Measurements from ENCODE around the gene RUNX2.

Gene RUNX2

DNA sequence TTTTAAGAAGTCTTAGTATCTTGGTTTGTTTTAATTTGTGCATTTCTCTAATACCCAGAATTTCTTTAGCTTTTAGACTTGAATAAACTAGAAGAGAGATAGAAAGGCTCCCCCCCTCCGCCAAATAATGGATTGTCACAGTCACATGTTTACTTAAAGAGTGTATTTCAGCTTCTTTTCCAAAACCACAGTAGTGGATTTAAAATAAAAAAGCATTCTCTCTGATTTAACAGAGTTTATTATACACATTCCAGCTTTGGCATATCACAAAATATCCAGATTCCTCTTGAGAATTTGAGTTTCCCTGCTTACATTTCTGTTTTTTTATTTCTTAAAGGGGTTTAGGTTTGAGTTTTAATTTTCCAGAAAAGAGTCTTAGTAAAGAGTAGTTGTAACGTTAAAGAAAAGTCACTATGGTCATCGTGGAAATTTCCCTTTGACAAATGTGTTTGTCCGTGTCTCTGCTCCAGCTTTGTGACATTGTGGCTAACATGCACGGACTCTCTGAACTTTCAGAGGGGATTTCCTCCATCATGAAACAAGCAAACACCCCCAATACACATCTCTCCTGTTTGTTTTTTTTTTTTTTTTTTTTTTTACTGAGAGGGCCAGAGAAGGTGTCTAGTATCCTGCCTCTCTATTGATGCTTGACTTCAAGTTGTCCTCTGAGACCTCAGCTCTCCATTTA, 163.1 kb downstream of the RUNX2 start:
- no peak for DNase-seq

DNA sequence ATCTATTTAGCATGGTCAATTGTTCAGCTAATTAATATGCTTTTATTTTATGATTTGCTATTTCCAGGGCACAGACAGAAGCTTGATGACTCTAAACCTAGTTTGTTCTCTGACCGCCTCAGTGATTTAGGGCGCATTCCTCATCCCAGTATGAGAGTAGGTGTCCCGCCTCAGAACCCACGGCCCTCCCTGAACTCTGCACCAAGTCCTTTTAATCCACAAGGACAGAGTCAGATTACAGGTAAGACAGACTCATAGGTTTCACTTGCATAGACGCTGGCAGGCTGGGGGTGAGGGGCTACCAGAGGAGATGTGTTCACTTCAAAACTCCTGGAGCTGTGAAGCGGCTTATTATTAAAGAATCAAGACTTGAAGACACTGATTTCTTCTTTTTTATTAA, 163.7 kb downstream of the RUNX2 start:
- no peak for DNase-seq

DNA sequence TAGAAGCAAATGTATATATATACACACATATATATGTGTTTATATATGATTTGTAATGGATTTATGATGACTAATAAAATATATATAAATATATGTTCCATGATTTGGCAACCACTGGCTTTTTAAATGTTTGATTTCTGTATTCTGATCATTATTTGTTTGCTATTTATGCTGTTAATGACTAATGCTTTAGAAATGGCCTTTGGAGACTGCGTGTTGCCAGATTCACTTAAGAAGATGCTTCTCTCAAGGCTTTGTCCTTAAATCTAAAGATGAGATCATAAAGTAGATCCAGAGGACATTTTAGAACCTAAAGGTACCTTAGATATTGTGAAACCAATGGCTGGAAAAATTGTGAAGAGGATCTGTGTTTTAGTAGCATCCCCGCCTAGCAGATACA, 165.6 kb downstream of the RUNX2 start:
- DNase-seq = no peak

DNA sequence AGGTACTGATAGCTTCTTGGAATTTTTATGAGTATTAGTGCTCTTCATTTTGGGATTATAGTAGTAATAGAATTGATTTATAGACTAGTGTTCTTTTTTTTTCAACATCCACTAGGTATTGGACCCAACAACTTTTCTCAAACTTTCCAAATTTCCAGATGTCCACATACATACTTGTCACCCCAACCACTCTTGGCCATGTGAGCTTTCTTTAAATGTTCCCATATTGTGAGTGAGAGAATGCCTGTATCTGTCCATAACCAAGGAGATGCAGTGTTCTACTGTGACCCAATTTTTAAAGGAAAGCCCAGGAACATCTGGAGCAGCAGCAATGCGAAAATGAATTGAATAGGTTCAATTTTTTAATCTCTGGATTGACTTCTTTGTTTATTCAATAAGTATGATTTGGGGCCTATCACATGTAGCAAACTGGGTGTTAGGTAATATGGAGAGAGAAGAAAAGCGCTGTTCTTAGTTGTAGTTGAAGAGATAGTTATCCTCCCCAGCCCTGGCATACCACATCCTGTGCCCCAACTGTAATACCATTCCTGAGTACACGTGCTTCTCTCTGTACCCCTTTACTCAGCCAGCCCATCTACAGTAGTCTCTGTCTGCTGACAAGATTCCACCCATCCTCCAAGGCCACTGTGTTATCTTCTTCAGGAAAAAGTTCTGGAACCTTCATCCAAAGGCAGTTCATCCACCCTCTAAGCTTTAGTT, 166.4 kb downstream of the RUNX2 start:
- no peak for DNase-seq

DNA sequence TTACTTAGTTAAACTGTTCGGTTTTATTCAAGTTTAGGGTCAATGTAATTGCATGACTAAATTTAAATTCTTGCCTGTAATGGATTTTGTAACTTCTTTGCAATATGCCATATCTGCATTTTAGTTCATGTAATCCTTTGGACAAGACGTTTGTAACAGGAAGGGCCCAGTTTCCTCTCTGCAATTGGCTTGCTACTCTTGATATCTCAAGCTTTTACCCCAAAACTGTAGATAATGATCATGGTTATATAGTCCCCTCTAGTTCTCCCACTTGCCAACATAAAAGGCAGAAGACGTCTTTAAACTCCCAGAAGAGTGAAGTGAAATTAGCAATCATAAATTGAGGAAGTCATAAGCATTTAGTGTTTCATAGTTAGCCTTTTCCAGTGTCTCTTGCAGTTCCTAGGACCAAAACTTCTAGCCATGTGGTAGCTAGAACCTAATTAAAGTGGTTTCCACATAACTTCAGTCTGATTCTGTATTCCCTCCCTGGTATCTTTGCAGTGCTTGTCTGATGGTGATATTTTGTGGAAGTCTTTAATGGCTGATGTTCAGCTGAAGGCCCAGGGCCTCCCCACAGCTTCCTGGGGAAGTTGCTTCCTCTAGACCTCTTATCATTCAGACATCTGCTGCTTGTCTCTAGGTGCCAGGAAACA, 167.4 kb downstream of the RUNX2 start:
- no peak for DNase-seq

DNA sequence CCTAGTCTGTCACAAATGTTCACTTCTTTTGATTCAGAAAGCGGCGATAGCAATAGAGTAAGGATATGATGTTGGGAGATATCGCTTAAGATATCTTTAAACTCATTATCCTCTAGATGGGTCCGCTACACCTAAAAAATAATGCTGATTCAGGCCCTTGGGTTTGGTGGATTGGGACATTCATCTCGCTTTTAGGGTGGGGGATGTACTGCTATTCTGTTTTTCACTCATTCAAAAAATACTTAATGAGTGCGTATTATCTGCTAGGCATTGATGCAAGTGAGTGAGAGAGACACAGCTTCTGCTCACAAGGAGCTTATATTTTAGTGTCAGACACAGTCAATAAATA, 167.9 kb downstream of the RUNX2 start:
- no peak for DNase-seq

DNA sequence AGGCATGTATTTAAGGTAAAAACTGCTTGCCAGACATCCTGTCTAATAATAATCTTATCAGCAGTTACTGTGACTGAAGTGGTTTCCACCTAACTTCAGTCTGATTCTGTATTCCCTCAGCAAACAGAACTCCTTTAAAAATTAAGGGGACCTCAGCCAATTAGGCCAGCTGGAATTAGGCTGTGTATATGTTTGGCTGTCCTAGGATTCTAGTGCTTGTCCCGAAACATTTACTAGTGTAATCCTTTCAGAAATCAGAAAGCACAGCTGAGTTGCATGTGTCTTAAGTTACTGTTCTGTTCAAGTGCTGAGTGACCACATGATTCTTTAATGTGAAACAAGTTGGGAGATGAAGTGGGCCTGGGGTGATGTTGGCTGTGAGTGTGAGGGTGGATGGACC, 170.5 kb downstream of the RUNX2 start:
- DNase-seq = no peak

DNA sequence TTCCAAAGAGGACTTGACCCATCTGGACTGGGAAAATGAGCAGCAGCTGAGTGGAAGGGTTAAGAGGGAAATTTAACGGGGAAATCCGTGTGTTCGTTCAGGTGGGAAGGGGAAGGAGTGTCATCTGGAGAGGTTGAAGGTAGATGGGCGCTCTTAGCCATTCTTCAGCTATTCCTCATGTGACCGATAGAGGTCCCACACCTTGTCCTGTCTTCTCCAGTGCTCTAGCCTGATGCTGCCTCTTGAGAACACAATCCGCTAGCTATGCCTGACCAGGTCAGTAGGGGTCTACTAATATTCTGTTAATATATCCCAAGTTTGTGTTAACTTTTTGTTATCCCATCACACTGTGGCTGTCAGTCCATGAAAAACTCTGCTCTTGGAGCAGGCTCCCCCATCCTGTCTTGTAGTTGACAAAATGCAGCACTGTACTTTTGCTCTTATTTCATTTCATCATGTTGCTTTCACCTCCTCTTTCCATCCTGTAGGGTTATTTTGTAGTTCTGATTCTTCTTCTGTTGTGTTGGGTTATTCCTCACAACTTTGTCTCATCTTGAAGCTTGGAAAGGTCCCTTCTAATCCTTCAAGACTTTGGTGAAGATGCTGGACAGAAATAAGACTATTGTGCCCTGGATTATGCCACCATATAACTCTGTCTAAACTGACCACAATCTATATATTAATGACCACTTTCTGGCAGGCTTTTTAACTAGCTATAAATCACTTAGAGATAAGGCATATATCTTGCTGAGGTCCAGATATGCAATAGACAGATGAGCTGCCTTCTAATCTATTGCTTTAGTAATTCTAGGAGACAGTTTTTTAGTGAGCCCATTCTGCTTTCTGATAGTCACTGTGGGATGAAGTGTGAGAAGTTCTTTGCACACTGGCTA, 173.0 kb downstream of the RUNX2 start:
- no peak for DNase-seq

DNA sequence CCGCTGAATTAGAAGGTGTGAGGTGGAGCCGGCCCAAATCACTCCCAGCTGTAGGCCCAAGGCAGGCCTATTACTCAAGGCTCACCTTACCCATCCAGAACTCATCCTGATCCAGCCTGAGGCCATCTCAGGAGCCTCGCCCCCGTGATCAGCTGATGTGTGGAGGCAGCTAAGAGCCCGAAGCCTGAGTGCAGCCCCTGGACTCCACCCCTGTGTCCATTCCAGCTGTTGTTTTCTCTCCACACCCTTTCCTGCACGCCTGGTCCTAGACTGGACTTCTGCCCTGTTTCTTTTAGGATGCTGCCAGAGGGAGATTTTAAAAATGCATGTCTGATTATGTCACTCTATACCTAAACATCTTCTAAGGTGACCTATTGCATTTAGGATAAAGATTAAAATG, 174.3 kb downstream of the RUNX2 start:
- no peak for DNase-seq

DNA sequence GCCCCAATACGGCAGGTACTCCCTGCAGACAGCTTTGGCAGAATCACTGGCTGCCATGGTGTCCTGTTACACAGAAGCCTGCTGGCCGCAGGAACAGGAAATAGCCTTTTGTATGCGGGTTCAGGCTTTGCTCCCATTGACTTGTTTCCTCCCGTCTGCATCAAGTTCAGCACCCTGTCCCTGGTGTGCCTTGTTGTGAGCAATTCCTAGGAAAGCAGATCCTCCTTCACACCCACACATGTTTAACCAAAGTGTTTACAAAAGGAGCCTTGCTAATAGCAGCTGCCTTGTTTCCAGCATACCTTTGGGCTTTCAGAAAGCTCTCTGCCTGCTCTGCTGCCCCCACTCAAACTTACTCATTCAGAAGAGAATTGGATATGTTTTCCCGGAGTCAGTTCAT, 176.8 kb downstream of the RUNX2 start:
- no peak for DNase-seq

DNA sequence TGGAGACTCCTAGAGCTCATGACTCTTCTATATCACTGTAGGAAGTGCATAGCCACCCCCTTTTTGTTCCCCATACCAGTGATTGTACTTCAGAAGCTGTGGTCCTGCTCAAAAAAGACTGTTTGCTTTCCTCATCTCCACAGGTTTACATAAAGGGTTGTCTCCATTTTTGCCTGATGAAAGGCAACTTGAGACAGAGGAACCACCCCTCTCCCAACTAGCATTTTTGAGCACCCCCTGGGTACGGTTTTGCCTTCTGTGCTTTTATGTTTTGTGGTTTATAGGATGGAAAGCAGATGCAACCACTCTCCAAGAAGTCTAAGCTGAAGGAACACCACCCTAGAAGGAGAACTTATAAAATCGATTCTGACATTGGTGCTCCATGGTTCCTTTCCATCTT, 177.3 kb downstream of the RUNX2 start:
- DNase-seq = no peak

DNA sequence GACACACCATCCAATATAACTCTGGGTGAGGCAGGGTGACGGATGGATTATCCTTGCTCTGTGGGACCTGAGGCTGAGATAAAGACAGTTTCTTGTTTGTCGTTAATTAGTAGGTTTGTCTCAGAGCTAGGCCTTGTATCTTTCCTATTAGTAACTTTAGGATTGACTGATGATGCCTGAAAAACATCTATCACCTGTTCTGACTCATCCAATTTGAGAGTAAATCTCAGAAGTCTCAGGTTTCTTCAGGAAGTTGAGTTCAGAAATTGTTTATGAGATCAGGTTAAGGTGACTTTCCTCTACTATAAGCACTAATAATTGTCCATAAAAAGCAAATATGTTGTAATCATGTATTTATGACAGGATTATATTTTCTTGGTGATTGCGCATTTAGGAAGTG, 179.1 kb downstream of the RUNX2 start:
- no peak for DNase-seq

DNA sequence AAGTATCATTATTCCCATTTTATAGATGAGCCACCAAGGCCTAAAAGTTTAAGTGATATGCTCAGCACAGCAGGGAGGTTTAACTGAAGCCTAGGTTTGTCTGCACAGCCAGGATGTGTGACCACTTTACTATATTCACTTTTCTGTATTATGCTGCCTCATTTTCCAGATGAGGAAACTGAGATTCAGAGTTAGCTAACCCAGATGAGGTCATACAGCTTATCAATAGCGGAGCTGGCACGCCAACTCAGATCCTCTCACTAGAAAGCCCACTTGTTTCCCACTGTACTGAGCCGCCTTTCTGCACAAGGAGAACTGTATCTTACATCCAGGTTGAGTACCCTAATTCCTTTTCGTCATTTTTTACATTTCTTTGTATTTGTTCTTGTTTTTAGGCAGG, 181.3 kb downstream of the RUNX2 start:
- no peak for DNase-seq

DNA sequence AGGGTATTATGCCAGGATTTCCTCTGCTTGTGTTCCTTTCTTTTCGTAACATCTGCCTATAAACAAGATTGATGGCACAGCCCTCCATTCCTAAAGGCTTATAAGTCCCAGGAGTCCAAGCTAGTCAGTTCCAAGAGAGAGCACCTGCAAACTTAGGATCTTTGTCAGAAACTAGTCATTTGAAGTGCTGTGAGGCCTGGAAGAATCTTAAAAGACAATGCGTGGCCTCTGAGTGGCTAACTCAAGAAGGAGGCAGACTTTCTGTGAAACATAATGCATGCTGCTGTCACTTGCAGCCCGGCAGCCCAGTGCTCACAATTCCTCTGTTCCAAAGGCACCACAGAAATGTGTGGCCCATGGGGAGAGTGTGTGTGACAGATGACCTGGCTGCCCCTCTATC, 184.6 kb downstream of the RUNX2 start:
- no peak for DNase-seq

DNA sequence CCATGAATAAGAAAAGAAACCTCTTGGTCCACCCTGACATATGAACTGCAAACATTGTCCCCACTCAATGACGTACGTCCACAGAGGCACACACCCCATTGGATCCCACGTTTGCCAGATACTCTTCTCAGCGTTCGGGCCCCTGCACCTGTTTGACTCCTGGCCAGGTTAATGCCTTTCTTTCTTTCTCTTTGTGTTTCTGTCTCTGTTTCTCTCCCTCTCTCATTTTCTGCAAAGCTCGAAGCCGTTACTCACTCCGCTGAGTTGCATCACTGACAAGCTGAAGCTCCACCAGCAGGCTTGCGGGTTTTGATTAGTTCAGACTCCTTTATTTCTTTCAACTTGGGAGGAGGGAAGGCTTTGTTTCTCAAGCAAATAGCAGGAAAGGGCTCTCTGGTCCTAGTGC, 185.1 kb downstream of the RUNX2 start:
- no peak for DNase-seq

DNA sequence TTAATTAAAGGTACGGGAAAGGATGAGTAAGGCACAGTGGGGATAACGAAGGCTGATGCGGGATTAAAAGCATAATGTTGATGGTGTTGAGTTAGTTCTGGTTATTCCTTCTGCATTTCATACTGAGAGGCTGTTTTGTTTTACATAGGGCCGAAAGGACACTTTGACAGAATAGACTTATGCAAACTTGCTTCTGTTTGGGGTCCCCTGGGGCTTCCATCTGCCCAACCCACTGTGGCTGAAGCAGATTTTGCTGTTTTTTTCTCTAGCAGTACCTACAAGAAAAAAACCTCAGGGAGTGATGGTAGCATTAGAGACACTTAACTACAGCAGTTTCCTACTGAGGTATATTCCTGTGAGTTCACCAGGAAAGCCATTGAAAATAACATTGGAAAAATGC, 185.7 kb downstream of the RUNX2 start:
- no peak for DNase-seq

DNA sequence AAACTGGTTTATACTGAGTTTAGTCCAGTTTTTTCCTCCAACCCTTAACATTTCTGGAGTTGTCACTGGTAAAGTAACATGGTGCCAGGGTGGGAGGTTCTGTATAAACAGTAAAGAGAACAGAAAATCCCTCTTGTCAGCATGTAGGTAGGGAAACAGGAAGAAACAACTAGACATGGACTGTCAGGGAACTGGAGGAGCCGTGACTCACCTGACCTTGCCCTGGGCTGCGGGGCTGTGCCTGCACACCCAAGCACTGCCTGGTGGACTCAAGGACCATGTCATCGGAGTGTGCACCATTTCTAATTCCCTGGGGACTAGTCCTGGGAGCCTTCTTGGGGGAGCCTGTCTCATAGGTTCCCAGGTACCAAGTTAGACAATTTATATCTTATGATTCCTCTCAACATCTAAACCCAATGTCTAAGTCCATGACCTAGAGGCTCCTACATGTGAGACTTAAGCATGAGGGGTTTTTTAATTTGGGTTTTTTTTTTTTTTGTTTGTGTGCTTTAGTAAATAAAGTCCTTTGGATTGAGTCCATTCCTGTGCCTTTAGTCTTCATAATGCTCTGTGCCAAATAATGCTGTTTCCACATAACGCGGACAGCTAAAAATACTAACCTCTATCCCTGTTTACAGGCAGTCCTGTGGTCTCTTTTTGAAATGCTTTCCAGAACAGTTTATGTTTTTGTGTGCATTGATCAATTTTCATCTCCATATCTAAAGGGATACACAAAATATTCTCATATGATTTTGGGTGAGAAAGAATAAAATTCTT, 186.5 kb downstream of the RUNX2 start:
- DNase-seq = no peak

DNA sequence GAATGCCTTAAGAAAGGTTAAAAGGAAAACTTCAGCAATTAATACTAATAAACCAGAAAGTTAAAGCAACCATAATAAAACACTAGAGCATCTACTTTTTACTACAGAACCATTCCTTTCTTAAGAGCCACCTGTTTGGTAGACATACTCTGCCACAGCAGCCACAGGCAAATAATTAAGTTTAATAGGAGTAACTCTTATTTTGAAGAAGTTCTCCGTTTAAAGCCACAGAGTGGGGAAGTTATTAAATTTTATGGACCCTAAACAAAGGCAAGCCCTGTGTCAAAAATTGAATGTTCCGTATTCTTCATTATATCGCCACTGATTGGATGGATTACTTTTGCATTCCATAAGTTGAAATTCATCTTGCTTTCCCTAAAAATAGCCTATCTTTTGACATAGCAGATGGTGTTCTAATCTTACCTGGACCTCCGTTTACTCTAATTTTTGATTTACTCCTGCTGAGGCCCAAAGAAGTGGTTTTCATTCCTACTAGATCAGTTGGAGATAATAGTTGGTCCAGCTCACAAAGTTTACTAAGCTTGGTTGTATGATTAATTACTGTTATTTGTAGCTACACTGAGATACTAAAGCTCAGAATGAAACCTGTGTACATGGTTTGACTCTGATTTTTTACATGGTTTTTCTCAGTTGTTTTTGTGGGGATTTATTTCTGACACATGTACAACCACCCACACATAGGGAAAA, 190.0 kb downstream of the RUNX2 start:
- DNase-seq = no peak

DNA sequence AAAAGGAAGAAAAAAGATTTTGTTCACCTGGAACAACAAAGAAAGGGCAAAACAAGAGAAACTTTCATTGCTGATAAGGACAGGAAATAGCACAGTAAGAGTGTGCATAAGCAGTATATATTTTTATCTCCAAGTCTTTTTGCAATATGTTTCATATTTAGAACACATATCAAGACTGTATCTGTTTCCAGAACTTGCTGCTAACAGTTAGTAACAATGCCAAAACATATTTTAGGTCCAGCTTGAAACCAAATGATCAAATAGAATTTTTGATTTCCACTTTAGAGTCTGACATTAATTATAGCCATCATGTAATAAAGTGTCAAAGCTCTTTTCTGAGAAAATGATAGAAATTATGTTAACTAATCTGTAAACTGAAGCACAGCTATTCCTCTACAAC, 193.1 kb downstream of the RUNX2 start:
- no peak for DNase-seq

DNA sequence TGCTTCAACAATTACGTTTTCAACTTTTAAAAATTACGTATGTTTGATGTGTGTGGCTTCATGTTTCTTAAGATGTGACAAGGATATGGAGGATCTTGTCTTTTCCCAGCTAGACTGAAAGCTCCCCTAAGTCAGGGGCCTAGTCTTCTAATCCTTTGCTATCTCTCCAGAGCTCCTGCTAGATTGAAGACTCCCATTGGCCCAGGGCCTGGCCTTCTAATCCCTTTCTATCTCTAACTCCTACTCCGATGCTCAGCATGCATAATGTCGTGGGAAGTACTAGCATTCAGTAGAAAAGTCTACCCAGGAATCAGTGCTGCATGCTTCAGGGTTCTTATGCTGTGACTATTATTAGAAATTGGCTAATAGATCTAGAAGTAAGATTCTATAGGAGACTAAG, 194.4 kb downstream of the RUNX2 start:
- DNase-seq = no peak

DNA sequence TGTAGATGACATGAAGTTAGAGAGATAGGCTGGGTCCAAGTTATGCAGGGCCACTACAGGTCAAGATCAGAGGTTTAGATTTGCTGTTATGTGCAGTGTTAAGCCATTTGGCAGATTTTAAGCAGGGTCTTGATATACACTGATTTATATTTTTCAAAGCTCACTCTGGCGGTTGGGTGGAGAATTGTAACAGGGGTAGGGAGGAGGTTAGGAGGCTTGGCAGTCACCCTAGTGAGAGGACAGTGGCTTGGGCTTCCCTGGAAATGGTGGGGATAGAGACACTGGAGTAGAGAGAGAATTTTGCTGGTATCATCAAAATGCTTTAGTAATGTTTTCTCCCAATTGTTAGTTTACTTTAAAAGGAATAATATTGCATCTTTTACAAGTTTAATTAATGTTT, 199.1 kb downstream of the RUNX2 start:
- no peak for DNase-seq

DNA sequence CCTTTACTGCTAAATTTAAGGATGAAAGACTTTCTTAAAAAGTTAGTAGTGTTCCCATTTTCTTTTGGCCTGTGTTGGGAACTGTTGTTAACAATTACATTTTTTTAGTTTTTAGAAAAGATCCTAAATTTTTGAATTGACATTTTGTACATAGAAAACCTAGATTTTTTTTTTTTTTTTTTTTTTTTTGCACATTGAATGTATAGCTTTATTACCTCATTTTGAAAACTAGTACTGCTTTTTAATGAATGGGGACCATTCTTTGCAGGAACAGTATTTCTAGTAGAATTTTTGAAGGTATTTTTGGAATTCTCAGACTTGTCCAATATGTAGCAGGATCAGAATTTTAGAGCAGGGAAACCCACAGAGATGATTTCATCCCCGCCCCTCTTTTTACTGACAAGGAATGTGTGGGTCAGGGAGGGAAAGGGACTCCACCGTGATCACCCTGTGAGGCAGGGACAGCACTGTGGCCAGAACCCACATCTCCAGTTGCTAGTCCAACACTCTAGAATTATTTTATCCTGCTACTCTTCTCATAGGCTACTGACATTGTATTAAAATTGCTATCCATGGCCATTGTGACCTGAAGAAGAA, 204.0 kb downstream of the RUNX2 start:
- no peak for DNase-seq

All from NCI-H446 treated with DMSO at 0.1 percent for 48 hours (cell line).